Transverse colon (tissue), 4 donors: ENCODE measurements around the gene GPR62.

Experiments used
- POLR2A ChIP-seq: fragments of 450-650 bp; IDR thresholded peaks from one replicate; pipeline ENCODE4 v1.6.1; 2016; ENCODE audit warnings: antibody characterized with exemption, mild to moderate bottlenecking, moderate library complexity
- POLR2AphosphoS5 ChIP-seq, 3 donors: sonication (generic); formaldehyde crosslinking; IDR thresholded peaks; one replicate each; pipeline ENCODE4 v1.6.1; 2016; ENCODE audit warnings: antibody characterized with exemption in 3 of 3
- TF ChIP-seq, protein P1 (sequence below), 5 experiments: fragments of 200-600 bp in 3 of 5; fragments of 450-650 bp in 2 of 5; sonication (generic) in 3 of 5; IDR thresholded peaks; 1 replicate in 2 of 5; 2 replicates in 3 of 5; pipeline ENCODE4 v1.5.1; 2016 to 2017; ENCODE audit warnings: antibody characterized with exemption in 5 of 5, inconsistent platforms in 3 of 5, mild to moderate bottlenecking in 2 of 5, moderate library complexity in 1 of 5

GRCh38 chr3:51954105-51954504 lies 1.1 kb upstream of the GPR62 start:
- TF ChIP-seq POLR2A (no peak), POLR2AphosphoS5 (IDR thresholded peaks at IDR 0.05) (no peak)
- TF ChIP-seq, protein P1, sequence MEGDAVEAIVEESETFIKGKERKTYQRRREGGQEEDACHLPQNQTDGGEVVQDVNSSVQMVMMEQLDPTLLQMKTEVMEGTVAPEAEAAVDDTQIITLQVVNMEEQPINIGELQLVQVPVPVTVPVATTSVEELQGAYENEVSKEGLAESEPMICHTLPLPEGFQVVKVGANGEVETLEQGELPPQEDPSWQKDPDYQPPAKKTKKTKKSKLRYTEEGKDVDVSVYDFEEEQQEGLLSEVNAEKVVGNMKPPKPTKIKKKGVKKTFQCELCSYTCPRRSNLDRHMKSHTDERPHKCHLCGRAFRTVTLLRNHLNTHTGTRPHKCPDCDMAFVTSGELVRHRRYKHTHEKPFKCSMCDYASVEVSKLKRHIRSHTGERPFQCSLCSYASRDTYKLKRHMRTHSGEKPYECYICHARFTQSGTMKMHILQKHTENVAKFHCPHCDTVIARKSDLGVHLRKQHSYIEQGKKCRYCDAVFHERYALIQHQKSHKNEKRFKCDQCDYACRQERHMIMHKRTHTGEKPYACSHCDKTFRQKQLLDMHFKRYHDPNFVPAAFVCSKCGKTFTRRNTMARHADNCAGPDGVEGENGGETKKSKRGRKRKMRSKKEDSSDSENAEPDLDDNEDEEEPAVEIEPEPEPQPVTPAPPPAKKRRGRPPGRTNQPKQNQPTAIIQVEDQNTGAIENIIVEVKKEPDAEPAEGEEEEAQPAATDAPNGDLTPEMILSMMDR (IDR thresholded peaks at IDR 0.05) = no peak
